Spleen (tissue), 11 donors: ENCODE measurements around the gene SYNE2. TPM values are rescaled to one million over a fixed set of nuclear protein-coding genes. Genes with fewer than 3 reads are reported as not detected.

ENCODE experiments used
- DNase-seq: peaks from one replicate; pipeline ENCODE4 v3.0.0-alpha.2; 2020
- H3K27ac ChIP-seq, 8 donors: fragments of 200-600 bp; sonication (generic) in 7 of 8; 1 replicate in 4 of 8; 2 replicates in 4 of 8; pipeline versions ENCODE4 v1.5.0 to v1.8.0; 2016 to 2021; ENCODE audit warnings: inconsistent platforms in 4 of 8, mild to moderate bottlenecking in 4 of 8, moderate library complexity in 1 of 8
- H3K27me3 ChIP-seq, 7 donors: fragments of 200-600 bp; sonication (generic) in 6 of 7; replicated peaks in 1 of 7; 1 replicate in 4 of 7; 2 replicates in 3 of 7; pipeline versions ENCODE4 v1.5.0 to v1.8.0; 2016 to 2021; ENCODE audit warnings: inconsistent platforms in 3 of 7, mild to moderate bottlenecking in 1 of 7
- H3K36me3 ChIP-seq, 6 donors: fragments of 200-600 bp; sonication (generic) in 5 of 6; 1 replicate in 4 of 6; 2 replicates in 2 of 6; pipeline versions ENCODE4 v1.5.0 to v1.8.0; 2016 to 2021; ENCODE audit warnings: inconsistent platforms in 2 of 6
- H3K4me1 ChIP-seq, 6 donors: fragments of 200-600 bp; sonication (generic) in 5 of 6; 1 replicate in 3 of 6; 2 replicates in 3 of 6; pipeline versions ENCODE4 v1.5.0 to v1.8.0; 2016 to 2021; ENCODE audit warnings: inconsistent platforms in 3 of 6
- H3K4me3 ChIP-seq, 8 donors: fragments of 200-600 bp; sonication (generic) in 7 of 8; 1 replicate in 4 of 8; 2 replicates in 4 of 8; pipeline versions ENCODE4 v1.5.0 to v1.8.0; 2016 to 2021; ENCODE audit warnings: inconsistent platforms in 4 of 8, mild to moderate bottlenecking in 4 of 8, moderate library complexity in 2 of 8
- H3K9me3 ChIP-seq, 8 donors: fragments of 200-600 bp; sonication (generic) in 7 of 8; 1 replicate in 4 of 8; 2 replicates in 4 of 8; pipeline versions ENCODE4 v1.5.0 to v1.8.0; 2016 to 2021; ENCODE audit warnings: inconsistent platforms in 4 of 8
- CTCF ChIP-seq, 11 experiments: fragments of 200-600 bp in 7 of 11; fragments of 450-650 bp in 4 of 11; sonication (generic) in 4 of 11; IDR thresholded peaks in 8 of 11; conservative IDR thresholded peaks in 3 of 11; 1 replicate in 7 of 11; 2 replicates in 4 of 11; pipeline versions ENCODE4 v1.4.0 to v1.8.0; 2016 to 2021; ENCODE audit warnings: antibody characterized with exemption in 11 of 11, inconsistent platforms in 4 of 11, mild to moderate bottlenecking in 1 of 11
- POLR2A ChIP-seq, 3 donors: fragments of 450-650 bp; IDR thresholded peaks; one replicate each; pipeline ENCODE4 v1.5.1; 2017; ENCODE audit warnings: antibody characterized with exemption in 3 of 3, mild to moderate bottlenecking in 1 of 3
- POLR2AphosphoS5 ChIP-seq, 3 donors: sonication (generic); formaldehyde crosslinking; IDR thresholded peaks; one replicate each; pipeline ENCODE4 v1.5.1; 2017; ENCODE audit warnings: antibody characterized with exemption in 3 of 3
- WGBS, 5 donors: extraction: QIAGEN DNeasy Blood & Tissue Kit in 3 of 5; methylation state at CpG; one replicate each; pipeline versions ENCODE4 v1.1.5 to v1.1.7; 2013 to 2018; 5-methylcytosine and 5-hydroxymethylcytosine counted together
- intact Hi-C: fragments of 100-400 bp; cut with DNase I; formaldehyde crosslinking; loops from one replicate; pipeline ENCODE4 v1.15.0; 2023; ENCODE audit warnings: low total_unique reads
- polyA plus RNA-seq, 3 donors: library from polyadenylated mRNA; stranded (reverse); fragments of 200-250 nt; gene quantifications; one replicate each; pipeline ENCODE4 v1.2.1, GENCODE V29; 2013
- total RNA-seq, 7 donors: library from RNA; depleted of rRNA in 3 of 7; stranded (reverse); fragments of >200 nt in 3 of 7; fragmentation: NEBNext Ultra II Directional in 4 of 7; extraction: Animal tissue kit (Norgen Biotek cat#: 25700) in 4 of 7; gene quantifications; one replicate each; pipeline versions ENCODE4 v1.1.0 to v1.2.1, GENCODE V29; 2016 to 2021
- donor health status: healthy with polysubstance abuse.
- donor health status: DM: no; HTN: no; CAD: no; lungs with moderate emphysema.
- donor health status: DM: no; HTN: no; CAD: no.
- donor health status: Bipolar disorder and iron deficiency.
- donor health status: healthy.
- donor health status: DM: no; HTN: no; CAD: no.
- donor health status: DM: yes; HTN: yes; CAD: no.

SYNE2 gene
- total and polyA plus RNA-seq, 10 donors, result 16.0 to 173 (median 147) TPM

- H3K4me3 ChIP-seq, result no peak overlapping the region
- intact Hi-C loops, result no loop called here
- 61 to 79% (median 64%) methylated on average over 3 of the region's 3 CpGs for WGBS, 5 donors
- H3K4me1 ChIP-seq, result peaks cover 14 to 69% (median 45%) of the 10 kb centered on the region in 6 donors
- no peak for DNase-seq
- H3K9me3 ChIP-seq, result no peaks in the 10 kb centered on the region
- peak overlapping the region in 7 of 8 donors; percentile 5 to 63 (median 53) for H3K27ac ChIP-seq
- no peaks in the 10 kb centered on the region for H3K36me3 ChIP-seq
- no peaks in the 10 kb centered on the region for H3K27me3 ChIP-seq
- no peak for TF ChIP-seq POLR2AphosphoS5 (IDR thresholded peaks at IDR 0.05)
- TF ChIP-seq CTCF (IDR thresholded peaks at IDR 0.05 in 8 of 11, conservative IDR thresholded peaks at IDR 0.05 in 3 of 11), result no peak
- TF ChIP-seq POLR2A (IDR thresholded peaks at IDR 0.05), result no peak
Observed at GRCh38 chr14:63874223-63874622, 21.4 kb downstream of the SYNE2 start.

GRCh38 chr14:63875311-63875710 is 22.5 kb downstream of the SYNE2 start:
- WGBS, 5 donors, result 67 to 80% (median 79%) methylated on average over 2 of the region's 2 CpGs
- Histone ChIP-seq H3K9me3 (no peaks in the 10 kb centered on the region), H3K36me3 (no peaks in the 10 kb centered on the region), H3K4me1 (peaks cover 12 to 68% (median 40%) of the 10 kb centered on the region in 6 donors), H3K27ac (peak overlapping the region in 3 of 8 donors; percentile 20 to 37 (median 25)), H3K27me3 (no peaks in the 10 kb centered on the region), H3K4me3 (no peak overlapping the region)
- intact Hi-C loops, result no loop called here
- TF ChIP-seq CTCF (IDR thresholded peaks at IDR 0.05 in 8 of 11, conservative IDR thresholded peaks at IDR 0.05 in 3 of 11), result no peak
- TF ChIP-seq POLR2A (IDR thresholded peaks at IDR 0.05), result no peak
- TF ChIP-seq POLR2AphosphoS5 (IDR thresholded peaks at IDR 0.05), result no peak
- no peak for DNase-seq

- intact Hi-C loops, result no loop called here
- H3K9me3 ChIP-seq, result no peaks in the 10 kb centered on the region
- peaks cover 12 to 63% (median 36%) of the 10 kb centered on the region in 6 donors for H3K4me1 ChIP-seq
- no peak overlapping the region for H3K4me3 ChIP-seq
- H3K36me3 ChIP-seq, result no peaks in the 10 kb centered on the region
- peak overlapping the region in 5 of 8 donors; percentile 5 to 54 (median 38) for H3K27ac ChIP-seq
- no peak for DNase-seq
- no peaks in the 10 kb centered on the region for H3K27me3 ChIP-seq
- no peak for TF ChIP-seq POLR2AphosphoS5 (IDR thresholded peaks at IDR 0.05)
- no peak for TF ChIP-seq POLR2A (IDR thresholded peaks at IDR 0.05)
- no peak for TF ChIP-seq CTCF (IDR thresholded peaks at IDR 0.05 in 8 of 11, conservative IDR thresholded peaks at IDR 0.05 in 3 of 11)
- 92 to 97% (median 94%) methylated on average over 3 of the region's 3 CpGs for WGBS, 5 donors
Observed at GRCh38 chr14:63877550-63877939, 24.7 kb downstream of the SYNE2 start.

- H3K27me3 ChIP-seq, result no peaks in the 10 kb centered on the region
- H3K4me1 ChIP-seq, result peaks cover 12 to 62% (median 34%) of the 10 kb centered on the region in 6 donors
- H3K9me3 ChIP-seq, result no peaks in the 10 kb centered on the region
- intact Hi-C loops, result no loop called here
- H3K27ac ChIP-seq, result peak overlapping the region in 3 of 8 donors; percentile 5 to 54 (median 43)
- no peak overlapping the region for H3K4me3 ChIP-seq
- H3K36me3 ChIP-seq, result no peaks in the 10 kb centered on the region
- WGBS, 5 donors, result 92 to 99% (median 98%) methylated on average over 3 of the region's 3 CpGs
- no peak for DNase-seq
- no peak for TF ChIP-seq POLR2A (IDR thresholded peaks at IDR 0.05)
- TF ChIP-seq POLR2AphosphoS5 (IDR thresholded peaks at IDR 0.05), result no peak
- TF ChIP-seq CTCF (IDR thresholded peaks at IDR 0.05 in 8 of 11, conservative IDR thresholded peaks at IDR 0.05 in 3 of 11), result no peak
Observed at GRCh38 chr14:63878052-63878451, 25.2 kb downstream of the SYNE2 start.
